Measurements from ENCODE around the gene ANKRD18A.

ANKRD18A gene

DNA sequence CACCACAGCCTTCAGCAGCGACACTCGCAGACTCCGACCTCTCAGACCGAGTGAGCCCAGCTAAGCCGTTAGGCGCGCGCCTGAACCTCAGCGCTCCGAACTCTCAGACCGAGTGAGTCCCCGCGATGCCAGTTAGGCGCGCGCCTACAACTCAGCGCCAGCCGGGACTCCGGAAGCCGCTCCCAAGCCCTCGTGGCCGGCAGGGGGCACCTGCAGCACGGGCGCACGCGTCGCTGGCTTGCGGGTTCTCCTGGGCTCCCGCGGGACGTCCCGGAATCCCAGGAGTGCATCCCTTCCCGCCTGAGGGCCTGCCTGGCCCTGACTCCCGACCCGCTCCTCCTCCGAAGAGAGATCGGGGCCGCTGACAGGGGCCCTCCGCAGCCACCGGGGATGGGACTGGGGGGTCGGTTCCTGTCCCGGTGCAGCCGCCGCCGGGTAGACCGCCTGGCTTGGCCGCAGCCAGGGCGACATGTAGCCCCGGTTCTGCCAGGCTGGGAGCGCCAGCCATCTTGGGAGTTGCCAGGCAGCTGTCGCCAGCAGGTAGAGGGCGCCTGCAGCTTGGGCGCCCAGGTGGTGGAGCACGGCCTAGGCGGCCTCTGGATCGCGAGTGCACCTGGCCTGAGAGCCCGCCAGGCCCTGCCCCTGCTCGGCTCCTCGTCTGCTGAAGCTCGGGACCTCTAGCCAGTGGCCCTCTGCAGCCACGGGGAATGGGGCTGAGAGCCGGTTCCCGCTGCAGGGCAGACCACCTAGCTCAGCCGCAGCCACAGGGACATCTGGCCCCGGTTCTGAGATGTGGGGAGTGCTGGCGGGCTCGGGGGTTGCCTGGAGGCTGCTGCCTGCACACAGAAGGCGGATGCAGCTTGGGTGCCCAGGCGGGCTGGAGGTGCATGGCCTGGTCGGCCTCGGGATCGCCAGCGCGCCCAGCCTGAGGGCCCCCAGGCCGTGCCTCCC lies at the start of gene ANKRD18A:
TSS of gene ANKRD18A (minus strand) at position 114 of the 951 bp plus-strand sequence. CDS start 311 bp downstream, outside the sequence.
- DNase-seq (ENCODE audit: low read depth in 2 of 2): no peak

DNA sequence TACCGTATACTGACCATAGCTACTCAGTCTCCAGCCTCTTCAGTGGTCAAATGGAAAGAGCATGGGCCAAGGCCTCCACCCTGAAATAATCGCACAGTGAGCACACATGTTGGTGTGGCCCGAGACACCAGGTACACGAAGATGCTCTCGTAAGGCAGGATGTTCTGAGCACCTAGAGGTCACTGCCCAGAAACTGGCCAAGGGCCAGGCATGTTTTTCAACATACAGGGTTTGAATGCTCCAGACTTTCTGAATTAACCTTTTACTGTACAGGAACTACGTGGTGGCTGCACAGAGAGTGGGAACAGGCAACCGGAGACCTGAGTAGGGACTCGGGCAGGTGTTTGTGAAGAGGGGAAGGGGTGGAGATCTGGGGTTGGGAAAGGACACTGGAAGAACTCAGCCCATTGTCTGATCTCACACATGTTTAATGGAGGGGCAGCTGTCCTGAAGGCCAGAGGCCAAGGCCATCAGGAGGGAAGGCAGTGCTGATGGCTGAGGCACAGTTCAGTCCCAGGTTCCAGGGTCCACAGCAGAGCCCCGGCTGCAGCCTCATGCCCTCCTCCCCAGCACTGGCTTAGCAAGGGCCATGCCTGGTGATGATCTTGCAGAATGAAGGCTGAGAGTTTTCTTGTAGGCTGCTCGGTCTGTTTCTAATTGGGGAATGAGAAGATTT lies 48.5 kb upstream of the ANKRD18A start:
- DNase-seq (ENCODE audit: low read depth in 2 of 2): no peak

DNA sequence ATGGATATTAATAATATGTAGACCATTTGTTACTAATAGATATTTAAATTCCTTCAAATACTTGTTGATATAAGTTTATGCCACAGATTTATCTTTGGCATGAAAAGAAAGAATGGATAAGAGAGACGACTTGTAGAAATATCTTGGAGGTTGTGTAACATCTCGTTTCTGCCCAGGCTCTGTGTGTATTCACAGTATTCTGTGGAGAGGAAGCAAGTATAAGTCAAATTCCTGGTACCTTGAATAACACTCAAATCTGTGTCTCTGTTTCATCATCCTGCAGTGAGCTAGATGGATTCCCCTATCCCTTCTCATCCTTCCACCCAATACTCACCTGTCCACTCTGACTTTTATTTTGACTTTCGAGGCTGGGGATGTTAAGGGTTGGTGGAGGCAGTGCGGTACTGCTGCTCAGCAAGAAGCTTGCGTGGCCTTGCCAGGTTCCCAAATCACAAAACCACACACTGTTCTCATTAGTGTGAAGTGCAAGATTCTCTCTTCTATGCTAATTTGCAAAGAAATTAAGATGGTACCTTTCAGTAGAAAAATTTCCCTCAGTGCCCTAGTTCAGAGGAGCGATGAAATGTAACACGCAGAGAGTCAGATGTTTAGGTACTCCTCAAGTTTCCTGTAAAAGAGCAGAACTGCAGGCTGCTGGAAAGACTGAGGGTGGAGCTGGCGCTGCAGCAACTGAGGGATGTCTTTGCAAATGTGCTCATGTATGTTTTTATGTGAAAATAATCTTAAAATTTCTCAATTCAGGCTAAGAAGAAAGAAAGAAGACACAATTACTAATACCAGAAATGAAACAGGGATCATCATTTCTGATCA lies 42.6 kb upstream of the ANKRD18A start:
- no peak for DNase-seq (ENCODE audit: low read depth in 2 of 2)

DNA sequence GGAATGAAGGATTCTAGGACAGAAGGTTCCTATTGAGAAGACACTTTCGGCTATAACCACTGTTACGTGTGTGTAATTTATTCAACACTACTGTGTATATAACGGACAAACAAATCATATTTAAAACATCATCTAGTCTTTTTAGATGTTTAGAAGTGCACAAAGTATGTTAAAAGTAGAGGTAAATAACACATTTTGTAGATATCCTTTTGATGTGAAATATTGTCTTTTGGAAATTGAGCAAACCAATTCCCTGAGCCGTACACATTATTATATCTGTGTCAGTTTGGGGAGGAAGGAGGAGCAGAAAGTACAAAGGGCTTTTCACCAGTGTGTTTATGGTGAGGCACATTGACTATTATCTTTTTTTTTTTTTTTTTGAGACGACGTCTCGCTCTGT lies 39.1 kb upstream of the ANKRD18A start:
- no peak for DNase-seq (ENCODE audit: low read depth in 2 of 2)

DNA sequence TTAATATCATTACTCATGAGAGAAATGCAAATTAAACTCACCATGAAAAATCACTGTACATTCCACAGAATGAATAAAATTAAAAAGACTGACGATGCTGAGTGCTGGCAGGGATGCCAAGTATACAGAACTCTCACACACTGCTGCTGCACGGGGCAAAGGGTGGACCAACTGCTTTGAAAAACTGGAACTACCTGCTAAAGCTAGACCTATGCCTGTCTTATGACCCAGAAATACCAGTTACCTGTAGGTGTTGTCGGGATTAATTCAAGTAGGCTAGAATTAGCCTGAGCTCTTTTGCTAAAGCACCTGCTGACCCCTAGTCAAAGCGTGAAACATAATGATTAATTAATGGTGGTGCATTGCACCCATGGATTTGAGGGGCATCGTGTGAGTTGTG lies 36.5 kb upstream of the ANKRD18A start:
- DNase-seq (ENCODE audit: low read depth in 2 of 2): no peak

DNA sequence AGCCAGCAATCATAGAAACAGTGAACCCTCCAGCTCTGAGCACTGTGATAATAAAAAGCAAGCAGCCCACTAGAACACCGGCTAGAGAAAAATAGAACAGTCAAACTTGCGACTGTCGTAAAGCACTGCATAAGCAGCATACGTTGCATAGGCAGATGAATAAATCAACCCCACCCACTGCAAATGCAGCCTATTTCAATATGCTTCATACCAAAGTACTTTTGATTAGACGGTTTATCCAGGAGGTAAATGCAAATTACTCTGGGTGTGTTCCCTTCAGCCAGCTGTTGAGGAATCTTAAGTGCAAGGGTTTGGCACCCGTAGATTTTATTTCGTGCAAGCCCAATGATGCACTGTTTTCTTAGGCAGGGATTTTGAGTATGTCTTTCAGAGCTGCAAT lies 32.1 kb upstream of the ANKRD18A start:
- DNase-seq (ENCODE audit: low read depth in 2 of 2): no peak

DNA sequence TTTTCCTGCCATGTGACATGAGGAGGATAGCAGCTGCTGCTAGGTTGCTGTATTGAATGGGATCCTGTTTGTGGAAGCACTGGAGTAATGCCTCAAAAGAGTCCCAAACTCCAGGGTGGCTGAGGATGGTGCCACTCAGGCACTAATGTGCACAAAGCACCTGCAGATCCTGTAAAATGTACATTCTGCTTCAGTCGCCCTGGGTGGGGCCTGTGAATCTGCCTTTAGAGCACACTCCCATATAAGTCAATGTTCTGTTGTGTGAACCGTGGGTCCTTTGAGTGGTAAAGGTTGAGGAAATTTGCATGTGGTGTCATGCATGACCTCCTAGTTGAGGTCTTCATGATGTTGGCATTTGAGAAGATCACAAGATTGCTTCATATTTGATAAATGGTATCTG lies 31.6 kb upstream of the ANKRD18A start:
- no peak for DNase-seq (ENCODE audit: low read depth in 2 of 2)

DNA sequence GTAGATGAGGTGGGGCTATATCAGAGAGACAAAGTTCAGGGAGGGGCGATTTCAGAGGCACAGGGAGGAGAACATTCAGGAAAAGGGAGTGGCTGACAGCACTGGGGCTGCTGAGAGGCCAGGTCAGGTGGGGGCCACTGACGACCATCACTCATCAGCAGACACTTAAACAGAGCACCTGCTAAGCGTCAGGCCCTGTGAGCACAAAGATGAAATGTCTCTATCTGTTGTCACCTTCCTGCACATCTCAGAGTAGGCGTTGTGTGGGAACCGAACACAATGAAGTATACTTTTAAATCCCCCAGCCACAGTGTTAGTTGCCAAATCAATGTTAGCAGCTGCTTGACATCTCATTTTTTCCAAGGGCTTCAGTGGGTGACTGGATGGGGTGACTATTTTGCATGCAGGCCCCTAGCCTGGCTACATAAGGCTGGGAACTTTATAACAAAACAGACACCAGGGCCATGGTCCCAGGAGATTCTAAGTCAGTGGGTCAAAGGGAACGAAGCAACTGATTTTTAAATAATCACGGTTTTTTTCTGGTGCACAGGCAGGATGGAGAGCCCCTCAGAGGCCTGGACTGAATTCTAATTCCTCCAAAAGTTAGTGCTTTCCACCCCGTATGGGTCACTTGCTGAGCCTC lies 31.1 kb upstream of the ANKRD18A start:
- DNase-seq (ENCODE audit: low read depth in 2 of 2): no peak

DNA sequence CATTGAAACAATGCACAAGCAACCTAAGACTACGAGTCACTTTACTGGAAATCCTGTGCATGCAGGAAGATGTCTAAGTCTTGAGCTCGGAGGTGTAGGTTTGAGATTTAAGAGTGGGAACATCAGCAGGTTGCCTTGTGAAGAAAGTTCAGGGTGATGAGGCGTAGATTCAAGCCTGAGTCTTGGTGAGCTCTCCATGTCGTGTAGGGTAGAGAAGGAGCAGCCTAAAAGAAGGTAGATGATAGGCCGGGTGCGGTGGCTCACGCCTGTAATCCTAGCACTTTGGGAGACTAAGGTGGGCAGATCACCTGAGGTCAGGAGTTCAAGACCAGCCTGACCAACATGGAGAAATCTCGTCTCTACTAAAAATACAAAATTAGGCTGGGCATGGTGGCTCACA lies 30.2 kb upstream of the ANKRD18A start:
- no peak for DNase-seq (ENCODE audit: low read depth in 2 of 2)

DNA sequence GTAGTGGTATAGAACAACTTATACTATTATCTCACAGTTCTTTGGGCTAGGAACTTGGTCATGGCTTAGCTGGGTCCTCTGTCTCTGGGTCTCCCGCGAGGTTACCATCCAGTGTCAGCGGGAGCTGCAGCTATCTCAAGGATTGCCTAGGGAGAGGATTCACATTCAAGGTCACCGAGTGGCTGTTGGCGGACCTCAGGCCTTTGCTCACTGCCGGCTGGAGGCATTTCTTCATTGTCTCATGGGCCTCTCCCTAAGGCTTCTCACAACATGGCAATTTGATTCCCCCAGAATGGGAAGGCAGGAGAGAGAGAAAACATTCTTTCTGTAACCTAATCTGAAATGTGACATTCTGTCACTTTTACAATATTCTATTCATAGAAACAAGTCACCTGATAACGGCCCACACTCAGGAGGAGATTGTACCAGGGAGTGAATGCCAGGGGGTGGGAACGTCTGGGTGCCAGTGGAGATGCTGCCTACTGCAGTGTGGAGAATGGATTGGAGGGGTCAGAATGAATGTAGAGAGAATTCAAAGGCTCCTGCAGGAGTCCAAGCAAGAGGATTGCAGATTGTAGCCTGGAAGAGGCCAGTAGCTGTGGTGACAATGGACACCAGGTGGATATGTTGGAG lies 29.5 kb upstream of the ANKRD18A start:
- DNase-seq (ENCODE audit: low read depth in 2 of 2): no peak

DNA sequence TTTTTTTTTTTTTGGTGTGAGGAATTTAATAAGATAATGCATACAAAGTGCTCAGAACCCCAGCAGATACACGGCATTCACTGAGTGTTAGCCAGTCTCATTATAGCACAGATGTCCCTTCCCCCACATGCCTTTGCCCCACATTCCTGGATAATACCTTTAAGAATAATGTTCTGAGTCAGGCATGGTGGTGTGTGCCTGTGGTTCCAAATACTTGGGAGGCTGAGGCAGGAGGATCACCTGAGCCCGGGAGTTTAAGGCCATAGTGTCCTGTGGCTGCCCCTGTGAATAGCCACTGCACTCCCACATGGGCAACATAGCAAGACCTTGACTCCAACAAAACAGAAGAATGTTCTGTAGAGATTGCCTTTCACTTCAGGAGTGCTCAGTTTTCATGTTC lies 24.2 kb upstream of the ANKRD18A start:
- DNase-seq (ENCODE audit: low read depth in 2 of 2): no peak

DNA sequence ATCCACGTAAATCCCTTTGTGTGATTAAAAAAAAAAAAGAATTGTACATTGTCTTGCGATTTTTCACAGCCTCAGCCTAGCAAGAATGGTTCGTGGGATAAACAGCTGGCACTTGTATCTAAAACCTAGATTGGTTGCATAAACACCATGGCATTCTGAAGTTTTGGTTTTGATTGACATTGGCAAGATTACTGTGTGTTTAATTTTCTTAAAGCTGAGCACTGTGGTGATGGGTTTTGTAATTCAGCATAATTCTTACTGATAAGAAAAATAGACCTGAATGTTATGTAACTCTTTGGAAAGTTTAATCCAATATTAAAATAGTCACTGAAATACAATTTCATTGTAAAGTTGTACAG lies 23.4 kb upstream of the ANKRD18A start:
- DNase-seq (ENCODE audit: low read depth in 2 of 2): no peak

DNA sequence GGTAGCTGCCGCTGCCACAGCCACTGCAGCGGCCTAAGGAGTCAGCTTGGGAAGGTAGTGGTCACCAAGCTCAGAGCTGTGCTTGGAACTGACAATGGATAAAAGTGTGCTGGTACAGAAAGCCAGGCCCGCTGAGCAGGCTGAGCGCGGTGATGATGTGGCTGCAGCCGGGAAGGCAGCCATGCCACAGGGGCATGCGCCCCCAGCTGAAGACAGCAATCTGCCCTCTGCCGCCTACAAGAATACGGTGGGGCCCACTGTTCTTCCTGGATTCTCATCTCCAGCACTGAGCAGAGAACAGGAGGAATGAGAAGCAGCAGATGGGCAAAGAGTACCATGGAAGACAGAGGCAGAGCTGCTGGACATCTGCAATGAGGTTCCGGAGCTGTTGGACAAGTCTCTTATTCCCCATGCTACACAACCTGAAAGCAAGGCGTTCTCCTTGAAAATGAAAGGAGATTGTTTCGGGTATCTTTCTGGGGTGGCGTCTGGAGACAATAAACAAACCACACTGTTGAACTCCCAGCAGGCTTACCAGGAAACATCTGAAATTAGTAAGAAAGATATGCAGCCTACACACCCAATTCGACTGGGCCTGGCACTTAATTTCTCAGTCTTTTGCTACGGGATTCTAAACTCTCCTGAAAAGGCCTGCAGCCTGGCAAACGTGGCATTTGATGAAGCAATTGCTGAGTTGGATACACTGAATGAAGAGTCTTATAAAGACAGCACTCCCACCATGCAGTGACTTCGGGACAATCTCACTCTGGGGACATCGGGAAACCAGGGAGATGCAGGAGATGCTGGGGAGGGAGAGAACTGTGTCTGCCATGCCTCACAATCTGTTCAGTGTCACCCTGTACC lies 22.8 kb upstream of the ANKRD18A start:
- no peak for DNase-seq (ENCODE audit: low read depth in 2 of 2)

DNA sequence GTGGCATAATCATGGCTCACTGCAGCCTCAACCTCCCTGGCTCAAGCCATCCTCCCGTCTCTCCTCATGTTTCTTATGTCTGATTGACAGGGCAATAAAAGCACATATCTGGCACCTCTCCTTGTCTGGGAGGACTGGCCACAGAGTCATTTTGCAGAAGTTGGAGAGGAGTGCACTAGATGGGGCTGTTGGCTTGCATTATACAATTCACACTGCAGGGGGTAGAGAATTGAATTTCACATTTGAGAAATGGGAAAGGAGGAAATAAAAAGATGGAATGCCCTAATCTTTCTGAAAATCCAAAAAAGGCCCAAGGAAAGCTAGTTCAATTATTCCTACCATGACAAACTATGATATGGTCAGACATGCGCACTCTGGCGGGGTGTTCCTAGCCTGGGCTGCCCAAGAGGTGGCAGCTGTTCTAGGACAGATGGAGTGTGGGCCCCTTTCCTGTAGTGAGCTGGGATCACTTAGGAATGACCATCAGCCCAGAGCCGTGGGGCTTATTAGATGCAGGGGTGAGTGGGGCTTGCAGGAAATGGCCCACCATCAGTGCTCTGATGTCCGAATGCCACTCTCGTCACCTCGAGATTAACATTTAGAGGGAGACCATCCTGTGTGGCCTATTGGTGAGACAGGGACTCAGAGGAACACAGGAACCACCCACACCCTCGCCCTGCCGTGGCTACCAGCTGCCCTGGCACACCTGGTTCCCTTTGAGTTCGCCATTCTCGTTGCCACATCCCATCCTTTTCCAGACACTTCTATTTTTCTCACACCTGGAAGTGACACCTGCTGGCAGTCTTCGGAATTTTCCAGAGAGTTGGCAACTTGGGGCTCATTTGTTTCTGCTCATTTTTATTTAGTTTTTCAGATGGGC lies 21.8 kb upstream of the ANKRD18A start:
- no peak for DNase-seq (ENCODE audit: low read depth in 2 of 2)

DNA sequence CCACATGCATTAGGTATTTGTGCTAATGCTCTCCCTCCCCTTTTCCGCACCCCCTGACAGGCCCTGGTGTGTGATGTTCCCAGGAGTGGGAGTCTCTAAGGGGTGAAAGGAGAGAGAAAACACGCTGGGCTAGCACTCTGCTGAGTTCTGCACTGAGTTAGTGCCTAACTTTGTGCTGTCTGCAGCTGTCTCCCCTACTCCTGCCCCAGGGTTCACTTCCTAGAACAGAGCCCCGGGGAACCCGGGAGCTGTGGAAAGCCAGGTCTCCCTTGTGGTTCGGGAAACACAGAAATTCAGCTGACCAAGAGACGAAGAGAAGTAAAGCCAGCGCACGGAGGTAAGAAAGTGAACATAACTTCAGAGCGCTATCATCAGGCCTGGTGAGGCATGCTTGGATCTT lies 20.7 kb upstream of the ANKRD18A start:
- no peak for DNase-seq (ENCODE audit: low read depth in 2 of 2)

DNA sequence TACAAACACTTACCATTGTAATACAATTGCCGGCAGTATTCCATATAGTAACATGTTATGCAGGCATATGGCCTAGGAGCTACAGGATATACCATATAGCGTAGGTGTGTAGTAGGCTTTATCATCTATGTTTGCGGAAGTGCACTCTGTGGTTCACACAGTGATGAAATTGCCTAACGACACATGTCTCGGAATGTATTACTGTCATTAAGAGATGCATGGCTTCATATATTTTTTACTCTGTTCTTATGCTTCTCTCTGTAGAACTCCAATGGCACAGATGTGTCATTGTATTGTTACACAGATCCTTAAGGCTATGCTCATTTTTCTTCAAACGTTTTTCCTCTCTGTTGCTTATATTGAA lies 19.2 kb upstream of the ANKRD18A start:
- no peak for DNase-seq (ENCODE audit: low read depth in 2 of 2)

DNA sequence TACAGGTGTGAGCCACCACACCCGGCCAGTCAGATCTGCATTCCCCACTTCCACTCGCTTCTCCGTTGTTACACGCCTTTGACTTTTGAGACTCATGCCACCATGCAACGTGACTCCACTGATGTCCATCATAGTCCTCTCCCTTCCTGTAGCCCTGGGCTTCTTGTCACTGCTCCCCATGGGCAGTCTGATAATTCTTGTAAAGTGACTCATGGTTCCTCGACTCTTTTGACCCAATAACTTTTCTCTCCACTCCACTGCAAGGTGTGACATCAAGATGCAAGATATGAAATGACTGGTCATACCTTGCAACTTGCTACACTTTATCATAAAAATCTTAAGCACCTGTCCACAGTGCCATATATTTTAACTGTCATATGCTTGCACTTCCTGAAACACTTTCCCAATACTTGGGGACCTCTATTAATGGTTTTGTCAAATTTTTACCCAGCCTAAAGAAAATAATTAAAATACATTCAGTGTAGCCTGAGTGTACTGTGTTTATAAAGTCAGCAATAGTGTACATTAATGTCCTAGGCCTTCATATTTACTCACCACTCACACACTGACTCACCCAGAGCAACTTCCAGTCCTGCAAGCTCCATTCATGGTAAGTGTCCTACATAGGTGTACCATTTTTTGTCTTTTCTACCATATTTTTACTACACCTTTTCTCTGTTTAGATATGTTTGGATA lies 18.6 kb upstream of the ANKRD18A start:
- DNase-seq (ENCODE audit: low read depth in 2 of 2): no peak

DNA sequence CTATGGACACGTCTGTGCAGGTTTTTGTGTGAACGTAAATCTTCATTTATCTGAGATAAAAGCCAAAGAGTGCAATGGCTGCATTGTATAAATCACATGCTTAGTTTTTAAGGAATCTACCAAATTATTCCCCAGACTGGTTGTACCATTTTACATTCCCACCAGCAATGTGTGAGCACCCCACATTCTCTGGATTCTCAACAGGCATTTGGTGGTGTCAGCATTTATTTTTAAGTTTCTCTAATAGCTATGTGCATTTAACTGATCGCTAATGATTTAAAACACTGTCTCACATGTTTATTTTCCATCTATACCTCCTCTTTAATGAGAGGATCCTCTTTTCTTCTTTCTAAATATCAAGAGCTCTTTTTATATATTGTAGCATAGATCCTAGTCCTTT lies 13.9 kb upstream of the ANKRD18A start:
- DNase-seq (ENCODE audit: low read depth in 2 of 2): no peak

DNA sequence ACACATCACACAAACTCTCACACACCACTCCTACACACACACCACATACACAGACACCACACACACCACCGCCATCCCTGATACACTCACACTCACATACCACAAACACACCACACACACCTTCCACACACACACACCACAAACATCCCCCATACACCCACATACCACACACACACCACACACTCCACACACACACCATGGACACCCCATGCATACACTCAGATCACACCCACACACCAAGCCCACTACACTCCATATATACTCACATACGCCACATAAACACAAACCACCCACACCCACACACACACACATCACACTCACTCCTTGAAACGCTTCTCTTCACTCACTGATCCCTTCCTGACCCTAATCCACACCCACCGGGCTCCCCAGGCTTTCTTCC lies 9.1 kb upstream of the ANKRD18A start:
- DNase-seq (ENCODE audit: low read depth in 2 of 2): no peak

Data from stimulated activated CD8-positive, alpha-beta memory T cell treated with anti-CD3 and anti-CD28 coated beads, Interleukin-15, amount 100 ng/mL, for 4 hours (primary cell).